HUDEP-2 (cell line): ENCODE results near the gene ZC3H11A.
"Not testable (repeated sequence)": the region's sequence is repeated elsewhere in the genome, so short reads cannot be mapped to it uniquely, and the experiment has no call there.

Source experiments
- DNase-seq, 76 experiments: peaks; one replicate each; lab custom pipeline; 2025; ENCODE audit not compliant: unreplicated experiment in 76 of 76; lab: John Stamatoyannopoulos, UW

The ZC3H11A gene

GRCh38 chr1:203778789-203779188, 16.6 kb upstream of the ZC3H11A start:
- no peak for DNase-seq

DNA sequence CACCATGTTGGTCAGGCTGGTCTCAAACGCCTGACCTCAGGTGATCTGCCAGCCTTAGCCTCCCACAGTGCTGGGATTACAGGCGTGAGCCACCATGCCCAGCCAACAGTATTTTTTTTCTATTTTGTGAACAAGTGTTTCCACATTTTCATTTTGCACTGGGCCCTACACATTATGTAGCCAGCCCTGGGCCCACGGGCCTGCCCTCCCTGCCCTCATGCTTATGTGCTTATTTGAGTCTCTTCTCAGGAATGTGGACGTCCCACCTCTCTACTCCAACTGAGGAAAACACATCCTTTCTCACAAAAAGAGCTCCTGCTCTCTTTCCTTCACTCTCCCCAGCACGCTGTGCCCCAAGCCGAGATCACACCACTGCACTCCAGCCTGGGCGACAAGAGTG, 13.5 kb upstream of the ZC3H11A start:
- DNase-seq = no peak

DNA sequence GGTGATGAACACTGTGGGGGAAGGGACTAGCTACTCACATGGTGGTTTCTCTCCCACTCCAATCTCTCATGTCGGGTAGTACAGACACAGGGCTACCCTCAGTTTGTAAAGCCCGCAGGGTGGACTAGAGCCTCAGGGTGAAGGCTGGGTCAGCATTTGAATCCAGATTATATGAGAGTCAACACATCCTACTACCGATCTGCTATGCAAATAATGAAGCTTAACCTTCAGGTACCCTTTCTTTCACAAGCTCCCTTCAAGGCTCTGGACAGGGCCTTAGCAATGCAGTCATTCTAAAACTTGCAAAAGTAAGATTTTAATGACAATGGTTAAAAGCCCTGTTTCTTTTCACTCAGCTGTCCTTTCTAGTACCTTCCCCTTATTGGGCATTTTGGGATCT, 5.5 kb upstream of the ZC3H11A start:
- no peak for DNase-seq

- DNase-seq = no peak
These were observed 3.9 kb upstream of the ZC3H11A start for GRCh38 chr1:203791498-203791897.

GRCh38 chr1:203792486-203792885, 2.9 kb upstream of the ZC3H11A start:
- DNase-seq = no peak

DNA sequence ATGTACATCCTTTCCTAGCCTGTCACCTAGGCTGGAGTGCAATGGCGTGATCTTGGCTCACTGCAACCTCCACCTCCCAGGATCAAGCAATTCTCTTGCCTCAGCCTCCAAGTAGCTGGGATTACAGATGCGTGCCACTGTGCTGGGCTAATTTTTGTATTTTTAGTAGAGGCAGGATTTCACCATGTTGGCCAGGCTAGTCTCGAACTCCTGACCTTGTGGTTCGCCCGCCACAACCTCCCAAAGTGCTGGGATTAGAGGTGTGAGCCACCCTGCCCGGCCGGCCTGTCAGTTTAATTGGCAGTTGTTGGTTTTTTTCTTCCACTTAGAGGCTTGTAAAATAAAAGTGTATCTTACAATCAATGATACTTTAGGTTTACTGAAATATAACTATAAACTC, 1.9 kb upstream of the ZC3H11A start:
- DNase-seq = not testable (repeated sequence)

GRCh38 chr1:203794764-203795440, 521 bp upstream of the ZC3H11A start:
- DNase-seq = peak in 1 of 76 experiments; percentile 1

DNA sequence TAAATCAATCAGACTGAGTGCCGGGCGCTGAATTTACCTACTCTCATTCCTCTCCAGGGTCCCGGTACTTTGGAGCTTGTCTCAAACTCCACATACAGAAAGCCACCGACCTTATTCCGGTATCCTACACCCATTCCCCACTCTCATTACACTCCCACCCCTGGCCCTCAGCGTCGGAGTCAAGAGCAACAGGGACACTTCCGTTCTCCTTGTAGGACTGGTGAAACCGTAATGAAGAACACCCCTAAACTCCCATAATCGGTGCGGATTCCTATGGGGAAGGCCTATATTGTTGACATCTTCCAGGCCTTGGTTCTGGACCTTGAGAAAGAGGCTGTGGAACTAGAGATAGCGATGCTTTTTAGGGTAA, 798 bp downstream of the ZC3H11A start:
- DNase-seq = peak in 15 of 76 experiments; percentile 5 to 48 (median 33)

DNA sequence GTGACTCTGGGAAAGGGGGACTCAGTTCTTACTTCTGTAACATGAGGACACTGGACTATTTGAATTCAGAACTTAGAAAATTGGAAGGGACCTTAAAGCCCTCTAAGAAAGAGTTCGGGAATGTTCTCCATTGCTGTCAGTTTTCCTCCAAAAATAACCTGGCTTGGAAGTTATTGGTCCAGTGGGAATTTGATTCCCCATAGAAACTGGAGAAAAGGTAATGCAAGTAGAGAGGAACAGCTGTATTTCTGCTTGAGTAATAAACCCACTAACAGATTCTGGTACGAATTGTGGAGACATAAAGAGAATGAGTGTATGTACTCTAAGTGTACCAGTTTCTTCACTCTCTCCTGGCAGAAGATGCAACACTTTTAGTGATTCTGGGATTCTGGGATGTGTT, 1.8 kb downstream of the ZC3H11A start:
- no peak for DNase-seq

DNA sequence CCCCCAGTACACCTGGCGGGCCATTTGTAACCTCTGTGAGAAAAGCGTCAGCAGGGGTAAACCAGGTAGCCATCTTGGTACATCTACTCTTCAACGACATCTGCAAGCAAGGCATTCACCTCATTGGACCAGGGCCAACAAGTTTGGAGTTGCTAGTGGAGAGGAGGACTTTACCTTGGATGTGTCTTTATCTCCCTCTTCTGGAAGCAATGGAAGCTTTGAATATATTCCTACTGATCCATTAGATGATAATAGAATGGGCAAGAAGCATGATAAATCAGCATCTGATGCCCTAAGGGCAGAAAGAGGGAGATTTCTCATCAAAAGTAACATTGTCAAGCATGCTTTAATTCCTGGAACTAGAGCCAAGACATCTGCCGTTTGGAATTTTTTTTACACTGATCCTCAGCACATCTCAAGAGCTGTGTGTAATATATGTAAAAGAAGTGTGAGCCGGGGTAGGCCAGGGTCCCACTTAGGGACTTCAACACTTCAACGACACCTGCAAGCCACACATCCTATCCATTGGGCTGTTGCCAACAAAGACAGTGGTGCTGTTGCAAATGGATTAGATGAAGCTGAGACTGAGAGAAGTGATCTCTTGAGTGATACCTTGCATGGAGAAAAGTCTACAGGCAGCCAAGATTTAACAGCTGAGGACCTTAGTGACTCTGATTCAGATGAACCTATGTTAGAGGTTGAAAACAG, 2.7 kb downstream of the ZC3H11A start:
- peak in 1 of 76 experiments; percentile 1 for DNase-seq

GRCh38 chr1:203799157-203799556, 3.7 kb downstream of the ZC3H11A start:
- no peak for DNase-seq

GRCh38 chr1:203799971-203800370, 4.5 kb downstream of the ZC3H11A start:
- peak in 42 of 76 experiments; percentile 3 to 66 (median 22) for DNase-seq

GRCh38 chr1:203805689-203806088, 10.3 kb downstream of the ZC3H11A start:
- no peak for DNase-seq

- DNase-seq = no peak
These were observed 11.8 kb downstream of the ZC3H11A start for GRCh38 chr1:203807196-203807595.

GRCh38 chr1:203813581-203814341, 18.3 kb downstream of the ZC3H11A start:
- no peak for DNase-seq

DNA sequence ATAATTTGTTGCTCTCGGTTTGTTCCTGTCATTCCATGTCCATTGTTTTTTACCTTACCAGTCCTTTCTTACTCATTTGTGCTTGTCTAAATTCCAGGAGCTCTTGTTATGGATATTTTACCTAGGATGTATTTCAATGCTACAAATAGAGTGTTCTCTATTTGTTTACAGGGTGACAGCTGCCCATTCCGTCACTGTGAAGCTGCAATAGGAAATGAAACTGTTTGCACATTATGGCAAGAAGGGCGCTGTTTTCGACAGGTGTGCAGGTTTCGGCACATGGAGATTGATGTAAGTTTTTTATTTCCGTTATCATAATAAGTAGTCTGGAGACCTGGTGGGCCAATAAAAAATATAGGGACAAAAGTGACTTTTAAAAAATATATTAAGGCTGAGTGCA, 23.0 kb downstream of the ZC3H11A start:
- no peak for DNase-seq

GRCh38 chr1:203823306-203823705, 27.9 kb downstream of the ZC3H11A start:
- DNase-seq = no peak

GRCh38 chr1:203826175-203826574, 30.8 kb downstream of the ZC3H11A start:
- no peak for DNase-seq

DNA sequence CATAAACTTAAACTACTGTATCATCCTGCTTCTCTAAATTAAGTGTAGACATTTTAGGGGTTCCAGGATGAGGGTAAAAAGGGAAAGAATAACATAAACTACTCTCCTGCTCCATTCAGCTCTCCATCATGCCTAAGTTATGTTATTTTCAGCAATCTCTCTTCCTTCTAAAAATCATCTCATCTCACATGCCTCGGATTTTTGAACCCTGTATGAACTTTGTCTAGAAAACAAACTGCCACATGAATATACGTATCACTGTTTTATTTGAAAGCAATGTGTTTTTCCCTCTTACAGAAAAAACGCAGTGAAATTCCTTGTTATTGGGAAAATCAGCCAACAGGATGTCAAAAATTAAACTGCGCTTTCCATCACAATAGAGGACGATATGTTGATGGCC, 32.6 kb downstream of the ZC3H11A start:
- DNase-seq = no peak

GRCh38 chr1:203828503-203828902, 33.1 kb downstream of the ZC3H11A start:
- no peak for DNase-seq

DNA sequence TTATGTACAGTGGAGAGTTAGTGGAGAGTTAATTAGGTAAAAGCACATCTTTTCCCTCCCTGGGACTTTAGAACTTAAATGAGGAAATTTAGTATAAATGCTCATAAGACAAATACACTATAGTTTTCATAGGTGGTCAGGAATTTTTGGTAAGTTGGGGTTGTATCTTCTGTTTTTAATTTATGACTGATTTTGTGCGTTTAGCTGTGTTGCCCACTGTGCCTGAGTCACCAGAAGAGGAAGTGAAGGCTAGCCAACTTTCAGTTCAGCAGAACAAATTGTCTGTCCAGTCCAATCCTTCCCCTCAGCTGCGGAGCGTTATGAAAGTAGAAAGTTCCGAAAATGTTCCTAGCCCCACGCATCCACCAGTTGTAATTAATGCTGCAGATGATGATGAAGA, 33.8 kb downstream of the ZC3H11A start:
- DNase-seq = not testable (repeated sequence)

DNA sequence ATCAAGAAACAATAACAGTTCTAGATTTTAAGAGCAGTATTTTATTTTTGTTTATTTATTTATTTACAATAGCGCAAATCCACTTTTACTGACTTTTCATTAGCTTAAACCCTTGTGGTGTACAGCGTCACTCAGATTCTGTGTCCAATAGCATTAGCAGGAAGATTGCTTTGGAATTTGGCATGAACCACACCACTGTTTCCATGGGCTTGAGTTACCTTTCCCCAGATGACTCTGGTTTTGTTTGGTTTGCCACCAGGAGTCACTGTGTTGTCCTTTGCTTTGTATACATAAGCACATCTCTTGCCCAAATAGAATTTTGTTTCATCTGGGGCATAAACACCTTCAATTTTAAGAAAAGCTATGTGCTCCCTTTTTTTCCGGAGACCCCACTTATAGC, 40.1 kb downstream of the ZC3H11A start:
- DNase-seq = no peak
